HFFc6 (cell line): ENCODE measurements around the gene KRTAP2-2. TPM values are rescaled to one million over a fixed set of nuclear protein-coding genes. Genes with fewer than 3 reads are reported as not detected.
"Not testable (repeated sequence)": the region's sequence is repeated elsewhere in the genome, so short reads cannot be mapped to it uniquely, and the experiment has no call there.

Experiments
- DNase-seq: peaks from one replicate; pipeline ENCODE4 v3.0.0-alpha.2; 2018
- H3K27ac Mint-ChIP-seq: 2 replicates; pipeline ENCODE4 v1.8.0; 2020; ENCODE audit warnings: mild to moderate bottlenecking, mixed read lengths
- H3K27me3 Mint-ChIP-seq: 2 replicates; pipeline ENCODE4 v1.8.0; 2021; ENCODE audit warnings: mild to moderate bottlenecking, moderate library complexity, mixed read lengths; ENCODE audit not compliant: insufficient read depth
- H3K36me3 Mint-ChIP-seq: 2 replicates; pipeline ENCODE4 v1.8.0; 2021; ENCODE audit warnings: low read depth, mixed read lengths
- H3K4me1 Mint-ChIP-seq: 2 replicates; pipeline ENCODE4 v1.8.0; 2020; ENCODE audit warnings: low read depth, mixed read lengths
- H3K4me3 Mint-ChIP-seq: 2 replicates; pipeline ENCODE4 v1.8.0; 2020; ENCODE audit warnings: mild to moderate bottlenecking, moderate library complexity, mixed read lengths
- H3K9me3 Mint-ChIP-seq: 2 replicates; pipeline ENCODE4 v1.8.0; 2020; ENCODE audit warnings: mild to moderate bottlenecking, mixed read lengths
- CTCF ChIP-seq: fragments of 200-600 bp; sonication (generic); IDR thresholded peaks from 2 replicates; pipeline ENCODE4 v1.5.0; 2021; ENCODE audit warnings: antibody characterized with exemption, mild to moderate bottlenecking
- total RNA-seq, 6 experiments: library from RNA; stranded (reverse); fragmentation: NEBNext Ultra II Directional; extraction: Animal tissue kit (Norgen Biotek cat#: 25700); gene quantifications; 2 replicates in 1 of 6; 3 replicates in 5 of 6; pipeline ENCODE4 v1.2.3, GENCODE V29; 2021

KRTAP2-2 gene
- total RNA-seq, 6 experiments from 2014 or later: 0.46 to 0.96 (median 0.53) TPM; not detected in 2

DNA sequence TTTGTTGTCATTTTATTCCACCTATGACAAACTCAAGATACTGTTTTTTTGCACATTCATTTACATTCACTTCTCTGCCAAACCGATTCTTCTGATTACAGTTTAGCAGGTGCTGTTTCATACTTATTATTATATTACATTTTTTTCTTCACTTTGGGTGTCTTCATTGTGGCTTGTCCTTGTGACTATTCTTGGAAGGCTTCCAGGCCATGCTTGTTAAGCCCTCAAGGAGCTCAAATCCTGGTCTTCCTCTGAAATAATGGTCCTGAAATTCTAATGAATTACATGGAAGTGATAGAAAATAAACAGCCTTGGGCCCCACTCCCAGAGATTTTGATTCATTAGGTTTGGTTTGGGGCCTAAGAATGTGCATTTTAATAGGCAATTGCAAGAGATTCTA is 9.3 kb upstream of the KRTAP2-2 start:
- Mint-ChIP-seq H3K36me3 (peaks cover 5% of the 10 kb centered on the region), H3K27me3 (peaks cover 6% of the 10 kb centered on the region), H3K4me3 (no peak overlapping the region), H3K27ac (peak overlapping the region; percentile 93), H3K9me3 (no peaks in the 10 kb centered on the region), H3K4me1 (peaks cover 84% of the 10 kb centered on the region)
- no peak for DNase-seq
- no peak for TF ChIP-seq CTCF

- TF ChIP-seq CTCF: no peak
- peaks cover 6% of the 10 kb centered on the region for H3K27me3 Mint-ChIP-seq
- H3K36me3 Mint-ChIP-seq: peaks cover 5% of the 10 kb centered on the region
- H3K27ac Mint-ChIP-seq: peak overlapping the region; percentile 93
- no peak overlapping the region; the same call in 1 of the 2 replicates for H3K4me3 Mint-ChIP-seq
- no peaks in the 10 kb centered on the region for H3K9me3 Mint-ChIP-seq
- peaks cover 93% of the 10 kb centered on the region for H3K4me1 Mint-ChIP-seq
- DNase-seq: no peak
Observed at GRCh38 chr17:41063449-41063848, 8.4 kb upstream of the KRTAP2-2 start.

GRCh38 chr17:41061964-41062363 is 6.9 kb upstream of the KRTAP2-2 start:
- peaks cover 92% of the 10 kb centered on the region for H3K4me1 Mint-ChIP-seq
- H3K9me3 Mint-ChIP-seq: no peaks in the 10 kb centered on the region
- H3K4me3 Mint-ChIP-seq: peak overlapping the region; percentile 21; the same call in 1 of the 2 replicates
- DNase-seq: peak; percentile 93
- peaks cover 6% of the 10 kb centered on the region for H3K27me3 Mint-ChIP-seq
- peak overlapping the region; percentile 93 for H3K27ac Mint-ChIP-seq
- peak; percentile 19; the same call in 1 of the 2 replicates for TF ChIP-seq CTCF
- peaks cover 13% of the 10 kb centered on the region for H3K36me3 Mint-ChIP-seq

- TF ChIP-seq CTCF: no peak
- Mint-ChIP-seq H3K27me3 (peaks cover 4% of the 10 kb centered on the region), H3K4me3 (peak within 1 kb of the TSS; percentile 75), H3K4me1 (peaks cover 93% of the 10 kb centered on the region), H3K36me3 (peaks cover 8% of the 10 kb centered on the region), H3K27ac (peak within 1 kb of the TSS; percentile 93), H3K9me3 (no peaks in the 10 kb centered on the region)
- peak; percentile 89 for DNase-seq
Observed at GRCh38 chr17:41060052-41060604, 5.1 kb upstream of the KRTAP2-2 start, which contains the start of gene KRTAP2-3. Gene KRTAP2-3, minus strand, starts transcription at chr17:41060114. Its CDS starts 64 bp downstream, at chr17:41060050.

DNA sequence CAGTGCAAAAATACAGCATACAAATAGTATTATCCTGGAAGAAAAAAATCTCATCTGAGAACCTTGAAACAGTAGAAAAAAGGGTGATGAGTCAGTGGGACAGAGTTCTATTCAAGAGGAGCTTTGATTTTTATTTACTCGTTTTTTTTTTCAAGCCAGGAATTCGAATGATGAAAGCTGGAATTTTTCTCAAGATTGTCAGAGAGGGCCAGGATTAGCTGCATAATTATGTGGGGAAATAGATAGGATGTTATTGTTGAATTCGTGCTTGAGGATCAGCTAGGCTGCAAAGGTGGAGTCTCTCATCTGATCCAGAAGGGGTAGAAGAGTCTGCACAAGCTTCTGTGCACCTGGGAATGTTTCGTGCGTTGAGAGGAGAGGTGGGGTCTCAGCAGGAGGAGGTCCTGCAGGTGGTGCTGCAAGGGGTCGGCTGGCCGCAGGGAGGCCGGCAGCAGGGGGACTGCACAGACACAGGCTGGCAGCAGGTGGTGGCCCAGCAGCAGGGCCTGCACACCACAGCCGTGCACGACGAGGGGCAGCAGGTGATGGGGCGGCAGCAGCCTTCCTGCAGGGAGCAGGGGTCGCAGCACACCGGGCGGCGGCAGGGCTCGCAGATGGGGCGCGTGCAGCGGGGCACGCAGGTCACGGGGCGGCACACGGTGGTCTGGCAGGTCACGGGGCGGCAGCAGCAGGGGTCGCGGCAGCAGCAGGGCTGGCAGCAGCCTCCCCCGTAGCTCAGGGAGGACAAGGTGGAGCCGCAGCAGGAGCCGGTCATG is 4.4 kb upstream of the KRTAP2-2 start:
- DNase-seq: peak; percentile 84
- peak overlapping the region; percentile 75 for H3K4me3 Mint-ChIP-seq
- peak overlapping the region; percentile 93 for H3K27ac Mint-ChIP-seq
- not testable (repeated sequence) for H3K36me3 Mint-ChIP-seq, H3K27me3 Mint-ChIP-seq, H3K9me3 Mint-ChIP-seq
- H3K4me1 Mint-ChIP-seq: peaks cover 88% of the 10 kb centered on the region

DNA sequence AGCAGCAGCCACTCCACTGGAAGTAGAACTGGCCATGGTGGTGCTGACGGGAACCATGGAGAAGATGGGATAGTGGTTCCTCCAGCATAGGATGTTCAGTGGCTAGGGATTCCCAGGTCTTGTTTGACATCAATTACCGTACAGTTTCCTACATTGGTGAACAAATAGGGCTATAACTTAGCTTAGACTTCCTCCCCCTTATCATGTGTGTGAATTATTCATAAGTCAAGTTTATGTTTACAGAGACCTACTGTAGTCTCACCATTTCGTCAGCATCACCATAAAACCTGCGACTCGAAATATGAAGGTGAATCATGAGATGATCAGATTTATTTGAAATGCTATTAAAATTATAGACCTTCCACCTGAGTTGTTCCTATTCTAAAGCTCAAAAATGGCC is 3.7 kb upstream of the KRTAP2-2 start:
- H3K9me3 Mint-ChIP-seq: peaks cover under 1% of the 10 kb centered on the region; the same call in 1 of the 2 replicates
- H3K36me3 Mint-ChIP-seq: peaks cover 9% of the 10 kb centered on the region
- H3K27ac Mint-ChIP-seq: peak overlapping the region; percentile 90
- peaks cover 88% of the 10 kb centered on the region for H3K4me1 Mint-ChIP-seq
- no peak for DNase-seq
- no peak for TF ChIP-seq CTCF
- H3K27me3 Mint-ChIP-seq: peaks cover 4% of the 10 kb centered on the region
- 0 out of 2 replicates have a peak overlapping the region, but pooled peaks have one; percentile 75 for H3K4me3 Mint-ChIP-seq
